Right lobe of liver (tissue), 6 donors: ENCODE measurements around the gene INO80. TPM values are rescaled to one million over a fixed set of nuclear protein-coding genes. Genes with fewer than 3 reads are reported as not detected.

Experiments used
- ATAC-seq, 4 donors: fragments of 200-7000 bp; cut with Tn5 transposase; one replicate each; pipeline ENCODE4 v1.9.1; 2020; ENCODE audit warnings: mild to moderate bottlenecking in 4 of 4, moderate library complexity in 4 of 4
- DNase-seq, 3 donors: peaks; one replicate each; pipeline ENCODE4 v3.0.0-alpha.2; 2020
- H3K27ac ChIP-seq, 3 donors: fragments of 200-600 bp; one replicate each; pipeline ENCODE4 v1.8.0; 2022
- H3K27me3 ChIP-seq, 2 donors: fragments of 200-600 bp; one replicate each; pipeline ENCODE4 v1.8.0; 2022
- H3K36me3 ChIP-seq, 4 donors: fragments of 200-600 bp; sonication (generic) in 1 of 4; one replicate each; pipeline versions ENCODE4 v1.5.1 to v1.8.0; 2017 to 2022; ENCODE audit warnings: control low read depth in 1 of 4
- H3K4me1 ChIP-seq, 4 donors: fragments of 200-600 bp; sonication (generic) in 1 of 4; one replicate each; pipeline versions ENCODE4 v1.5.1 to v1.8.0; 2017 to 2022; ENCODE audit warnings: control low read depth in 1 of 4
- H3K4me3 ChIP-seq, 3 donors: fragments of 200-600 bp; one replicate each; pipeline ENCODE4 v1.8.0; 2022
- H3K9me3 ChIP-seq, 4 donors: fragments of 200-600 bp; sonication (generic) in 1 of 4; one replicate each; pipeline versions ENCODE4 v1.5.1 to v1.8.0; 2017 to 2022; ENCODE audit warnings: control low read depth in 1 of 4
- POLR2A ChIP-seq: fragments of 450-650 bp; IDR thresholded peaks from one replicate; pipeline ENCODE4 v1.6.1; 2017; ENCODE audit warnings: antibody characterized with exemption, mild to moderate bottlenecking
- WGBS: methylation state at CpG from one replicate; pipeline ENCODE4 v1.1.6; 2018; ENCODE audit warnings: low coverage, low lambda C conversion rate; ENCODE audit not compliant: insufficient coverage; ENCODE audit errors: missing lambda C conversion rate; 5-methylcytosine and 5-hydroxymethylcytosine counted together
- intact Hi-C, 2 donors: fragments of 100-400 bp; cut with DNase I; formaldehyde crosslinking; loops; one replicate each; pipeline versions ENCODE4 v1.11.2 to v1.14.1; 2022
- total RNA-seq, 6 experiments: library from RNA; depleted of rRNA in 2 of 6; stranded (reverse); fragments of >200 nt in 2 of 6; fragmentation: NEBNext Ultra II Directional in 3 of 6; extraction: Animal tissue kit (Norgen Biotek cat#: 25700) in 3 of 6; gene quantifications; one replicate each; pipeline versions ENCODE4 v1.1.0 to v1.2.4, GENCODE V29; 2016 to 2023
- TF ChIP-seq, protein P1 (sequence below), 4 donors: fragments of 200-600 bp in 3 of 4; fragments of 450-650 bp in 1 of 4; IDR thresholded peaks; one replicate each; pipeline versions ENCODE4 v1.5.1 to v1.8.0; 2016 to 2022; ENCODE audit warnings: antibody characterized with exemption in 4 of 4, mild to moderate bottlenecking in 2 of 4
- donor health status: DM: no; HTN: yes; CAD: no.
- donor health status: DM: no; HTN: no; CAD: no.
- donor health status: DM: no; HTN: no; CAD: no.
- donor health status: DM: no; HTN: yes; CAD: no.
- donor health status: DM: no; HTN: yes; CAD: no.

Gene INO80
- total RNA-seq, 6 experiments from 2014 or later: 7.8 to 12.5 (median 11.2) TPM

DNA sequence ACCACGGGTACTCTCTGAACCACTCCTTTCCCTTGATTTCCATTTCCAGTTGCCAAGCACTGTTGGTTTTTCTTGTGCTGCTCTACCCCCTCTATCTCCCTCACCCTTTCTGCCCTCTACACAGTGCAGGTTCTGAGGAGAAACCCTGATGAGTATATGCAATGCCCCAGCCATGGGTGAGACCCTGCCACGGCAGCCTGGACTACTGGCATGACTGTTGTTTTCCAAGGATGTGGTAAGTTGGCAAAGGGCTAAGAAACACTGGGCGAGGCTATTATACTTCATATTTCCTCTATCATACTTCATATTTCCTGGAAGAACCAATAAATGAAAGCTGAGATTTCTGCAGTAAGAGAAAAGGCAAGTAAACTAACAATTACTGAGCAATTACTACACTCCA, 134.9 kb downstream of the INO80 start:
- intact Hi-C loops: no loop called here
- Histone ChIP-seq H3K36me3 (peaks cover 18 to 92% (median 56%) of the 10 kb centered on the region in 4 donors), H3K27me3 (no peaks in the 10 kb centered on the region), H3K4me1 (no peaks in the 10 kb centered on the region), H3K27ac (no peak overlapping the region), H3K4me3 (no peak overlapping the region), H3K9me3 (no peaks in the 10 kb centered on the region)
- 71% methylated on average over 2 of the region's 3 CpGs for WGBS
- no peak for DNase-seq
- no peak for TF ChIP-seq POLR2A
- TF ChIP-seq, protein P1, sequence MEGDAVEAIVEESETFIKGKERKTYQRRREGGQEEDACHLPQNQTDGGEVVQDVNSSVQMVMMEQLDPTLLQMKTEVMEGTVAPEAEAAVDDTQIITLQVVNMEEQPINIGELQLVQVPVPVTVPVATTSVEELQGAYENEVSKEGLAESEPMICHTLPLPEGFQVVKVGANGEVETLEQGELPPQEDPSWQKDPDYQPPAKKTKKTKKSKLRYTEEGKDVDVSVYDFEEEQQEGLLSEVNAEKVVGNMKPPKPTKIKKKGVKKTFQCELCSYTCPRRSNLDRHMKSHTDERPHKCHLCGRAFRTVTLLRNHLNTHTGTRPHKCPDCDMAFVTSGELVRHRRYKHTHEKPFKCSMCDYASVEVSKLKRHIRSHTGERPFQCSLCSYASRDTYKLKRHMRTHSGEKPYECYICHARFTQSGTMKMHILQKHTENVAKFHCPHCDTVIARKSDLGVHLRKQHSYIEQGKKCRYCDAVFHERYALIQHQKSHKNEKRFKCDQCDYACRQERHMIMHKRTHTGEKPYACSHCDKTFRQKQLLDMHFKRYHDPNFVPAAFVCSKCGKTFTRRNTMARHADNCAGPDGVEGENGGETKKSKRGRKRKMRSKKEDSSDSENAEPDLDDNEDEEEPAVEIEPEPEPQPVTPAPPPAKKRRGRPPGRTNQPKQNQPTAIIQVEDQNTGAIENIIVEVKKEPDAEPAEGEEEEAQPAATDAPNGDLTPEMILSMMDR (IDR thresholded peaks at IDR 0.05): no peak
- no peak for ATAC-seq

DNA sequence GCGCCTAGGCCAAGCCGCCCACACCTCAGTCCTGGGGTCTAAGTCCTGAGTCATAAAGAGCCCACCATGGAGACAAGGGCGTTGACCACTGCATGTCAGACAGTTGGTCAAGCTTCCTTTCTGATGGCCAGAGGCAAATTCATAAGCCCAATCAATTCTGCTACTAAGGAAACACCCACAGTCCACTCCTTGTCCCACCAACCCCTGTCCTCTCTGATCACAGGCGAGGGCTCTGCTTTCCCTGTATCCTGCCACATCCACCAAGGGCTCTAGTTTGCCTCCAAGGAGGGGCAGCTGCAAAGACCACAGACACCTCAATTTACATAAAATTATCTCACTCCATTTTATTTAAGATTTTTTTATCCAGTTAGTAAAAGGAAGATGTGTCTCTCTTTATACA, 137.5 kb downstream of the INO80 start:
- DNase-seq: no peak
- WGBS: 94% methylated on average over 3 of the region's 4 CpGs
- Histone ChIP-seq H3K36me3 (peaks cover 11 to 65% (median 38%) of the 10 kb centered on the region in 4 donors), H3K4me1 (no peaks in the 10 kb centered on the region), H3K27me3 (no peaks in the 10 kb centered on the region), H3K9me3 (no peaks in the 10 kb centered on the region), H3K4me3 (no peak overlapping the region), H3K27ac (no peak overlapping the region)
- no peak for TF ChIP-seq POLR2A
- TF ChIP-seq, protein P1 (IDR thresholded peaks at IDR 0.05): no peak
- intact Hi-C loops: no loop called here
- no peak for ATAC-seq

DNA sequence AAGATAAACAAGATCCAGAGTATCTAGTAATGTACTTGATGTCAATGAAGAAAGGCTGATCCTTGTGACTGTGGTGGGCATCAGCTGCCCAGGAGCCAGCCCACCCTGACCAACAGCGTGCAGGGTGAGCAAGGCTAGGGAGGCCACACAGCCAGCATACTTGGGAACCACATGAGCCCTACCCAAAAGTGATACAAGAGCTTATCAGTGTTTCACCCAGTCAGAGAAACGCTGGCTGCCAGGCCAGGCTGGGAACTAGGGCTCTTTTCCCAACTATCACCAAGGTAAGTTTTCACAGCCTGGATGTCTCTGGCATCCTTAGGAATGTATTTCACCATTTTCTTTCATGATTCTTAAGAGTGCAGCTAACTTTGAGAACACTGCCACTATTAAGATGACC, 137.9 kb downstream of the INO80 start:
- no peaks in the 10 kb centered on the region for H3K4me1 ChIP-seq
- TF ChIP-seq, protein P1 (IDR thresholded peaks at IDR 0.05): no peak
- TF ChIP-seq POLR2A: no peak
- intact Hi-C loops: no loop called here
- no peaks in the 10 kb centered on the region for H3K9me3 ChIP-seq
- H3K27ac ChIP-seq: no peak overlapping the region
- no peak overlapping the region for H3K4me3 ChIP-seq
- H3K36me3 ChIP-seq: peaks cover 8 to 61% (median 34%) of the 10 kb centered on the region in 4 donors
- no peak for DNase-seq
- no peaks in the 10 kb centered on the region for H3K27me3 ChIP-seq
- WGBS: no CpG with 5 or more reads among the region's 2 CpGs
- ATAC-seq: no peak

DNA sequence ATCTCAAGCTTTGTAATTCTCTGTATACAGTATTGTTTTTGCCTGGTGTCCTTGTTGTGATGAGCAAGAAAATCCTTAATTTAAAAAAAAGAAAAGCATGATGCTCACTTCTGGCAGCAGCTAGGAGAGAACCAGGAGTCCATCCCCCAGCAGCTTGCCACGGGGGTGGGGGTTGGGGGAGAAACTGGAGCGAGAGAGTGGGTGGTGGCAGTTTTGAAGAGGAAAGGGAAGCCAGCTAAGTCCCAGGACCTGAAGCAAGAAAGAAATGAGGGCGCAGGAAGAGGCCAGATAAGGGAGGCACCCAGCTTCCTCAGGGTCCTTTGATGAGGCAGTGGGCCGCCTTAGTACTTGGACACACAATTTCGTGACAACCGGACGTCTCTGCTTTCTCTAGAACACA, 139.3 kb downstream of the INO80 start:
- intact Hi-C loops: no loop called here
- ATAC-seq (peak in 1 of 4 donors; percentile 4), DNase-seq (no peak)
- Histone ChIP-seq H3K9me3 (no peaks in the 10 kb centered on the region), H3K36me3 (peaks cover 8 to 48% (median 23%) of the 10 kb centered on the region in 4 donors), H3K4me1 (no peaks in the 10 kb centered on the region), H3K27me3 (no peaks in the 10 kb centered on the region), H3K27ac (no peak overlapping the region), H3K4me3 (no peak overlapping the region)
- TF ChIP-seq, protein P1 (IDR thresholded peaks at IDR 0.05): no peak
- TF ChIP-seq POLR2A: no peak
- WGBS: 62% methylated on average over 3 of the region's 7 CpGs

DNA sequence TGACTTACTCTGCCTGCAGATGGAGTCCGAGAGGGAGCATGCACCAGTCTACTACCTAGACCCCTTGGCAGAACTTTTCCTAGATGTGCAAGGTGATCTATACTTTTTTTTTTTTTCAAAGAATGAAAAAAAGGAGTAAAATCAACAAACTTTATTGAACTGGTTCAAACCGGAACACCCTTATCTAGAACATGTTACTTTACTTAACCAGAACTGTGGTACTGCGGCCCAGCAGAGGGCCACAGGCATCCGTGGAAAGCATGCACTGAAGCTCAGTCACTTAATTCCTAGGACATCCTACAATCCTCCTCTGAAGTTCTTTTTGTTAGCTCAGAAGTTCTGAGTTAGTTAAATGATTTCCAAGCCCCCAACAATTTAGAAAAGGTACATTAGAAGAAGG, 141.2 kb downstream of the INO80 start:
- Histone ChIP-seq H3K4me1 (no peaks in the 10 kb centered on the region), H3K27ac (no peak overlapping the region), H3K36me3 (peaks cover 4 to 28% (median 15%) of the 10 kb centered on the region in 4 donors), H3K9me3 (no peaks in the 10 kb centered on the region), H3K27me3 (no peaks in the 10 kb centered on the region), H3K4me3 (no peak overlapping the region)
- WGBS: 40% methylated on average over 4 of the region's 4 CpGs
- no peak for DNase-seq
- TF ChIP-seq, protein P1 (IDR thresholded peaks at IDR 0.05): peak in 1 of 4 donors; percentile 10
- no peak for TF ChIP-seq POLR2A
- peak in 2 of 4 donors; percentile 42 to 44 for ATAC-seq
- intact Hi-C loops: no loop called here
